NCI-H774 (cell line): Measurements from ENCODE around the gene SPOUT1.
"Not testable (repeated sequence)": the region's sequence is repeated elsewhere in the genome, so short reads cannot be mapped to it uniquely, and the experiment has no call there.

Experiments used
- DNase-seq: peaks from one replicate; lab custom pipeline; 2025; lab: John Stamatoyannopoulos, UW

SPOUT1 gene

GRCh38 chr9:128809831-128810230 is 19.8 kb downstream of the SPOUT1 start:
- no peak for DNase-seq

- no peak for DNase-seq
Measured at GRCh38 chr9:128809036-128809599, 20.5 kb downstream of the SPOUT1 start.

GRCh38 chr9:128808543-128808942 is 21.1 kb downstream of the SPOUT1 start:
- no peak for DNase-seq

GRCh38 chr9:128807827-128808226 is 21.8 kb downstream of the SPOUT1 start:
- no peak for DNase-seq

- no peak for DNase-seq
Measured at GRCh38 chr9:128805661-128806060, 23.9 kb downstream of the SPOUT1 start.

GRCh38 chr9:128802482-128802881 is 27.1 kb downstream of the SPOUT1 start:
- DNase-seq = no peak

- no peak for DNase-seq
Measured at GRCh38 chr9:128800061-128800460, 29.5 kb downstream of the SPOUT1 start.

GRCh38 chr9:128798896-128799295 is 30.7 kb downstream of the SPOUT1 start:
- no peak for DNase-seq

- not testable (repeated sequence) for DNase-seq
Measured at GRCh38 chr9:128794961-128795360, 34.6 kb downstream of the SPOUT1 start.

GRCh38 chr9:128792978-128793686 is 36.5 kb downstream of the SPOUT1 start:
- DNase-seq = no peak

- no peak for DNase-seq
Measured at GRCh38 chr9:128792134-128792533, 37.5 kb downstream of the SPOUT1 start.

GRCh38 chr9:128790536-128790935 is 39.1 kb downstream of the SPOUT1 start:
- DNase-seq = no peak

- no peak for DNase-seq
Measured at GRCh38 chr9:128788445-128788844, 41.1 kb downstream of the SPOUT1 start.

GRCh38 chr9:128787659-128788058 is 41.9 kb downstream of the SPOUT1 start:
- no peak for DNase-seq

GRCh38 chr9:128786681-128787601 is 42.7 kb downstream of the SPOUT1 start, which contains the start of gene TBC1D13:
TSS of gene TBC1D13 (plus strand) at chr9:128787253. CDS start at chr9:128787354, 101 bp downstream.
- DNase-seq = peak; percentile 88

- DNase-seq = no peak
Measured at GRCh38 chr9:128785427-128785826, 44.2 kb downstream of the SPOUT1 start.

GRCh38 chr9:128782669-128783068 is 46.9 kb downstream of the SPOUT1 start:
- no peak for DNase-seq

GRCh38 chr9:128781187-128782070 is 48.2 kb downstream of the SPOUT1 start:
- no peak for DNase-seq

- DNase-seq = not testable (repeated sequence)
Measured at GRCh38 chr9:128780093-128780492, 49.5 kb downstream of the SPOUT1 start.

- DNase-seq = no peak
Measured at GRCh38 chr9:128774804-128775203, 54.8 kb downstream of the SPOUT1 start.

GRCh38 chr9:128773049-128773448 is 56.5 kb downstream of the SPOUT1 start:
- DNase-seq = no peak
